Sigmoid colon (tissue), 7 donors: ENCODE measurements around the gene CCDC158. TPM values are rescaled to one million over a fixed set of nuclear protein-coding genes. Genes with fewer than 3 reads are reported as not detected.
"Not testable (repeated sequence)": the region's sequence is repeated elsewhere in the genome, so short reads cannot be mapped to it uniquely, and the experiment has no call there.

ENCODE experiments used
- DNase-seq: peaks from one replicate; pipeline ENCODE4 v3.0.0-alpha.2; 2019
- H3K27ac ChIP-seq, 4 donors: fragments of 200-600 bp; sonication (generic); one replicate each; pipeline ENCODE4 v1.5.1; 2016 to 2019; ENCODE audit warnings: mild to moderate bottlenecking in 1 of 4
- H3K27me3 ChIP-seq, 3 donors: fragments of 200-600 bp; sonication (generic); one replicate each; pipeline ENCODE4 v1.5.1; 2019; ENCODE audit warnings: mild to moderate bottlenecking in 1 of 3
- H3K36me3 ChIP-seq, 4 donors: fragments of 200-600 bp; sonication (generic); one replicate each; pipeline ENCODE4 v1.5.1; 2016 to 2019
- H3K4me1 ChIP-seq, 4 donors: fragments of 200-600 bp; sonication (generic); one replicate each; pipeline ENCODE4 v1.5.1; 2017 to 2019
- H3K4me3 ChIP-seq, 4 donors: fragments of 200-600 bp; sonication (generic); one replicate each; pipeline ENCODE4 v1.5.1; 2017 to 2019; ENCODE audit warnings: mild to moderate bottlenecking in 2 of 4, moderate library complexity in 1 of 4
- H3K9me3 ChIP-seq, 4 donors: fragments of 200-600 bp in 3 of 4; sonication (generic) in 3 of 4; one replicate each; pipeline versions ENCODE4 v1.5.1 to v1.6.1; 2013 to 2019
- CTCF ChIP-seq, 4 experiments: fragments of 450-650 bp in 3 of 4; fragments of 200-600 bp in 1 of 4; IDR thresholded peaks; one replicate each; pipeline ENCODE4 v1.5.1; 2016 to 2019; ENCODE audit warnings: antibody characterized with exemption in 4 of 4, mild to moderate bottlenecking in 3 of 4, moderate library complexity in 2 of 4
- EP300 ChIP-seq, 4 donors: sonication (generic); formaldehyde crosslinking; IDR thresholded peaks; one replicate each; pipeline ENCODE4 v1.6.1; 2017; ENCODE audit warnings: antibody characterized with exemption in 4 of 4
- POLR2A ChIP-seq, 2 donors: fragments of 450-650 bp; IDR thresholded peaks; one replicate each; pipeline ENCODE4 v1.6.1; 2016; ENCODE audit warnings: antibody characterized with exemption in 2 of 2, mild to moderate bottlenecking in 2 of 2, moderate library complexity in 2 of 2
- POLR2AphosphoS5 ChIP-seq, 4 donors: sonication (generic); formaldehyde crosslinking; IDR thresholded peaks; one replicate each; pipeline ENCODE4 v1.6.1; 2017; ENCODE audit warnings: antibody characterized with exemption in 4 of 4
- WGBS, 2 donors: extraction: QIAGEN DNeasy Blood & Tissue Kit; methylation state at CpG; one replicate each; pipeline ENCODE4 v1.1.7; 2013; 5-methylcytosine and 5-hydroxymethylcytosine counted together
- intact Hi-C: fragments of 100-400 bp; cut with DNase I; formaldehyde crosslinking; loops from one replicate; pipeline ENCODE4 v1.15.1; 2023
- polyA plus RNA-seq, 3 donors: library from polyadenylated mRNA; stranded (reverse); fragments of 200-250 nt; gene quantifications; one replicate each; pipeline ENCODE4 v1.2.3, GENCODE V29; 2013
- total RNA-seq, 4 donors: library from RNA; depleted of rRNA; stranded (reverse); fragments of >200 nt; gene quantifications; one replicate each; pipeline ENCODE4 v1.1.0, GENCODE V29; 2016
- donor health status: healthy with polysubstance abuse.
- donor health status: Bipolar disorder and iron deficiency.
- donor health status: healthy.

Gene CCDC158
- total and polyA plus RNA-seq, 7 donors = 0.12 to 1.7 (median 0.62) TPM; not detected in 3

GRCh38 chr4:76361689-76362412, 59.1 kb downstream of the CCDC158 start:
- H3K9me3 ChIP-seq = peaks cover 0 to 7% (median 2%) of the 10 kb centered on the region in 4 donors
- no peaks in the 10 kb centered on the region for H3K36me3 ChIP-seq
- H3K27ac ChIP-seq = no peak overlapping the region
- H3K4me1 ChIP-seq = no peaks in the 10 kb centered on the region
- DNase-seq = no peak
- TF ChIP-seq POLR2AphosphoS5 (IDR thresholded peaks at IDR 0.05) (no peak), POLR2A (IDR thresholded peaks at IDR 0.05) (no peak), CTCF (IDR thresholded peaks at IDR 0.05) (no peak), EP300 (IDR thresholded peaks at IDR 0.05) (no peak)
- WGBS, 2 donors = 95 to 96% methylated on average over 3 of the region's 3 CpGs
- intact Hi-C loops = no loop called here
- no peaks in the 10 kb centered on the region for H3K27me3 ChIP-seq
- H3K4me3 ChIP-seq = no peak overlapping the region

- intact Hi-C loops, H3K4me3 ChIP-seq, H3K9me3 ChIP-seq, H3K27ac ChIP-seq, DNase-seq, H3K36me3 ChIP-seq, H3K4me1 ChIP-seq, H3K27me3 ChIP-seq: not testable (repeated sequence)
Observed at GRCh38 chr4:76359881-76360466, 61.0 kb downstream of the CCDC158 start.

- Histone ChIP-seq H3K4me3 (no peak overlapping the region), H3K27me3 (no peaks in the 10 kb centered on the region), H3K27ac (no peak overlapping the region), H3K9me3 (peaks cover 0 to 7% (median 2%) of the 10 kb centered on the region in 4 donors), H3K4me1 (no peaks in the 10 kb centered on the region), H3K36me3 (no peaks in the 10 kb centered on the region)
- TF ChIP-seq POLR2A (IDR thresholded peaks at IDR 0.05) (no peak), CTCF (IDR thresholded peaks at IDR 0.05) (no peak), POLR2AphosphoS5 (IDR thresholded peaks at IDR 0.05) (no peak), EP300 (IDR thresholded peaks at IDR 0.05) (no peak)
- 81 to 83% methylated on average over 2 of the region's 2 CpGs for WGBS, 2 donors
- DNase-seq = no peak
- intact Hi-C loops = no loop called here
Observed at GRCh38 chr4:76357981-76358380, 63.0 kb downstream of the CCDC158 start.

GRCh38 chr4:76354517-76355473, 66.1 kb downstream of the CCDC158 start:
- no peak for TF ChIP-seq CTCF (IDR thresholded peaks at IDR 0.05)
- TF ChIP-seq EP300 (IDR thresholded peaks at IDR 0.05) = no peak
- TF ChIP-seq POLR2A (IDR thresholded peaks at IDR 0.05) = no peak
- no peak for TF ChIP-seq POLR2AphosphoS5 (IDR thresholded peaks at IDR 0.05)
- no peak overlapping the region for H3K27ac ChIP-seq
- H3K27me3 ChIP-seq = no peaks in the 10 kb centered on the region
- H3K36me3 ChIP-seq = no peaks in the 10 kb centered on the region
- no peaks in the 10 kb centered on the region for H3K4me1 ChIP-seq
- WGBS, 2 donors = 67 to 72% methylated on average over 9 of the region's 9 CpGs
- peaks cover 0 to 4% (median under 1%) of the 10 kb centered on the region in 4 donors for H3K9me3 ChIP-seq
- DNase-seq = no peak
- intact Hi-C loops = no loop called here
- no peak overlapping the region for H3K4me3 ChIP-seq

GRCh38 chr4:76342803-76343202, 78.1 kb downstream of the CCDC158 start:
- DNase-seq = no peak
- H3K27me3 ChIP-seq = no peaks in the 10 kb centered on the region
- peaks cover 0 to 5% (median 0%) of the 10 kb centered on the region in 4 donors for H3K9me3 ChIP-seq
- WGBS, 2 donors = 70 to 74% methylated on average over 2 of the region's 2 CpGs
- H3K4me3 ChIP-seq = no peak overlapping the region
- H3K4me1 ChIP-seq = peaks cover 0 to 28% (median 9%) of the 10 kb centered on the region in 4 donors
- H3K36me3 ChIP-seq = no peaks in the 10 kb centered on the region
- H3K27ac ChIP-seq = peak overlapping the region in 1 of 4 donors; percentile 47
- no peak for TF ChIP-seq EP300 (IDR thresholded peaks at IDR 0.05)
- TF ChIP-seq CTCF (IDR thresholded peaks at IDR 0.05) = no peak
- TF ChIP-seq POLR2AphosphoS5 (IDR thresholded peaks at IDR 0.05) = no peak
- TF ChIP-seq POLR2A (IDR thresholded peaks at IDR 0.05) = no peak
- intact Hi-C loops = no loop called here
